Mesothelial cell of epicardium (in vitro differentiated cells): ENCODE results near the gene LRSAM1. TPM values are rescaled to one million over a fixed set of nuclear protein-coding genes. Genes with fewer than 3 reads are reported as not detected.
A peak's percentile ranks its signal among the peaks of the same experiment; 100 is the strongest.

Experiments used
- DNase-seq, 2 experiments: peaks; one replicate each; pipeline ENCODE4 v3.0.0; 2021; ENCODE audit warnings: low spot score in 2 of 2; ENCODE audit not compliant: unreplicated experiment in 2 of 2
- H3K27ac Mint-ChIP-seq: 2 replicates; pipeline ENCODE4 v1.8.0; 2021; ENCODE audit warnings: mixed read lengths
- H3K27me3 Mint-ChIP-seq: 2 replicates; pipeline ENCODE4 v1.8.0; 2021; ENCODE audit warnings: low read depth, mixed read lengths
- H3K36me3 Mint-ChIP-seq: 2 replicates; pipeline ENCODE4 v1.8.0; 2021; ENCODE audit warnings: mixed read lengths
- H3K4me1 Mint-ChIP-seq: 2 replicates; pipeline ENCODE4 v1.8.0; 2021; ENCODE audit warnings: mixed read lengths
- H3K4me3 Mint-ChIP-seq: 2 replicates; pipeline ENCODE4 v1.8.0; 2021; ENCODE audit warnings: mild to moderate bottlenecking, moderate library complexity, mixed read lengths
- H3K9me3 Mint-ChIP-seq: 2 replicates; pipeline ENCODE4 v1.8.0; 2021; ENCODE audit warnings: mixed read lengths
- total RNA-seq: library from RNA; stranded (reverse); gene quantifications from 3 replicates; pipeline ENCODE4 v1.2.1, GENCODE V29; 2021
- TF ChIP-seq, protein P1 (sequence below): fragments of 200-600 bp; sonication (generic); IDR thresholded peaks from one replicate; pipeline ENCODE4 v1.5.0; 2021; ENCODE audit warnings: antibody characterized with exemption; ENCODE audit not compliant: unreplicated experiment

LRSAM1 gene
- total RNA-seq, 1 donor from 2014 or later = 27.4 TPM

DNA sequence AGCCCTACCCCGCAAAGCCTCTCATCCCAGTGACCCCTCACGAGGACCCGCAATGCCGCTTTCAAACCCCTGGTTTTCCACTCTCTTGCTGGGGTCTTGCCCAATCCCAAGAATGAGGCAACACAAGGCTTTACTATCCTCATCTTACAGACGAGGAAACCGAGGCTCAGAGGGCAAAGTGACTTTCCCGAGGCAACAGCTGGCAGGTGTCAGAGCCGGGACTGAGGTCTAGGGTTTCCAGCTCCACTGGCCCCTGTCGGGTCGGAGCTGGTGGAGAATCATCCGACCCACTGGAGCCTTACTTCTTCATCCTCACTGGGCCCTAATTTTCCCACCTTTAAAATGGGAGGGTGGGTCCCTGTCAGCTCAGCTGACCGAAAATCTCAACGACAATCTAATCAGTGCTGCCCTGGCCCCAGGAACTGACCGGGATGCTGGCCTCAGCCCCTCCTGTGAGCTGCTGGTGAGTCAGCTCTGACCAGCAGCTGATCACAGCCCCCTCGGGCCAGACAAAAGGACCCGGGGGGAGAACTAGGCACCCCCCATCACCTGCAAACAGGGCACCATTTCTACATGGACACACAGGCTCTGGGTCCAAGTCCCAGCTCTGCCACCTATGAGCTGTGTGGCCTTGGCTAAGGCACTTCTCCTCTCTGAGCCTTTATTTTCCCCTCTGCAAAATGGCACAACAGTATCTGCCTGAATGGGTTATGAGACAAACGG, 88.1 kb downstream of the LRSAM1 start:
- H3K9me3 Mint-ChIP-seq = no peaks in the 10 kb centered on the region
- H3K36me3 Mint-ChIP-seq = no peaks in the 10 kb centered on the region
- peak overlapping the region; percentile 22 for H3K27ac Mint-ChIP-seq
- peaks cover 23% of the 10 kb centered on the region for H3K4me1 Mint-ChIP-seq
- no peak overlapping the region for H3K4me3 Mint-ChIP-seq
- no peaks in the 10 kb centered on the region for H3K27me3 Mint-ChIP-seq
- TF ChIP-seq, protein P1, sequence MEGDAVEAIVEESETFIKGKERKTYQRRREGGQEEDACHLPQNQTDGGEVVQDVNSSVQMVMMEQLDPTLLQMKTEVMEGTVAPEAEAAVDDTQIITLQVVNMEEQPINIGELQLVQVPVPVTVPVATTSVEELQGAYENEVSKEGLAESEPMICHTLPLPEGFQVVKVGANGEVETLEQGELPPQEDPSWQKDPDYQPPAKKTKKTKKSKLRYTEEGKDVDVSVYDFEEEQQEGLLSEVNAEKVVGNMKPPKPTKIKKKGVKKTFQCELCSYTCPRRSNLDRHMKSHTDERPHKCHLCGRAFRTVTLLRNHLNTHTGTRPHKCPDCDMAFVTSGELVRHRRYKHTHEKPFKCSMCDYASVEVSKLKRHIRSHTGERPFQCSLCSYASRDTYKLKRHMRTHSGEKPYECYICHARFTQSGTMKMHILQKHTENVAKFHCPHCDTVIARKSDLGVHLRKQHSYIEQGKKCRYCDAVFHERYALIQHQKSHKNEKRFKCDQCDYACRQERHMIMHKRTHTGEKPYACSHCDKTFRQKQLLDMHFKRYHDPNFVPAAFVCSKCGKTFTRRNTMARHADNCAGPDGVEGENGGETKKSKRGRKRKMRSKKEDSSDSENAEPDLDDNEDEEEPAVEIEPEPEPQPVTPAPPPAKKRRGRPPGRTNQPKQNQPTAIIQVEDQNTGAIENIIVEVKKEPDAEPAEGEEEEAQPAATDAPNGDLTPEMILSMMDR = no peak
- no peak for DNase-seq

DNA sequence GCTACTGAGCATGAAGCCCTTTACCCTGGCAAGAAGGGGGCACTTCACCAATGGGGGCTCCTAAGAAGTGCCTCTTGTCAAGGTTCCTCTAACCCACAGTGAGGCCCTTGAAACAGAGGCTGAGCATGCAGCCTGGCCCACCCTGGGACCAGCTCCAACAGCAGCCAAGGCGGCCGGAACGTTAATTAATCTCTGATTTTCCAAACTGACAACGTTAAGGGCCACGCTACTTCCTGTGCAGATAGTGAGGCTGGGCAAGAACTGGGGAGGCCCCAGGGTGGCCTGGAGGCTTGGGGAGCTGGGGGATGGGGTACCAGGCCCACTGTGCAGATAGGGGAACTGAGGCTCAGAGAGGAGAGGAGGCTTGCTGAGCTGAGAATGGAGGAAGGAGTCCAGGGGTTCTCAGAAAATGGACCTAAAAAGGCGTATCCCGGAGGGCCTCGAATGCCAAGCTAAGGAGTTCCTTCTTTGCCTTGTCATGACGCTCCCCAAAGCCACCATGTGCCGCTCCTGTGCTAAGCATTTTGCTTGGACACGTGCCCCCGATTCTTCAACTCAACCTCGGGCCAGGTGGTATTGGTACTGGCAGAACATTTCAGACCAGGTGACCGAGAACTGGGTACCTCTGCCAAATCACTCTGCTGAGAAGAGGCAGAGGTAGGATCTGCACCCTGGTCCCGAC, 88.8 kb downstream of the LRSAM1 start:
- Mint-ChIP-seq H3K27ac (peak overlapping the region; percentile 30), H3K4me1 (peaks cover 26% of the 10 kb centered on the region), H3K36me3 (no peaks in the 10 kb centered on the region), H3K4me3 (no peak overlapping the region), H3K27me3 (no peaks in the 10 kb centered on the region), H3K9me3 (no peaks in the 10 kb centered on the region)
- TF ChIP-seq, protein P1 = no peak
- DNase-seq = no peak

DNA sequence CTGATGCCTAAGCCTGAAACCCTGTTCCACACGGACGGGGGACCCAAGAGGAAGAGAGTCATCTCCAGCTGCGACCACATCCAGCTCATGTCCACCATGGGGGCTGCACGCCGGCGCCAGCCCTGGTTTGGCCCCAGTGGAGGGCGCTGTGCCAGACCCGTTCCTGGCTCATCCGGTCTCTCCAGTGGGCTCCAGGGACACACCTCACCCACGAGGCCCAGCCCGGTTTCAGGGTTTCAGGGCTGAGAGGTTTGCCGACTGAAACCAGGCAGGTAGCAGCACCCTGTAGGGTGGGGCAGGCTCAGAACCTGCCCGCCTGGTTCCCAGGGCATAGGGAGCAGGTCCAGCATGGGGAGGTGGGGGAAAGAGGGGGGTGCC, 89.3 kb downstream of the LRSAM1 start:
- DNase-seq = no peak
- Mint-ChIP-seq H3K9me3 (no peaks in the 10 kb centered on the region), H3K27me3 (no peaks in the 10 kb centered on the region), H3K27ac (no peak overlapping the region), H3K36me3 (no peaks in the 10 kb centered on the region), H3K4me3 (no peak overlapping the region), H3K4me1 (peaks cover 29% of the 10 kb centered on the region)
- TF ChIP-seq, protein P1 = no peak

DNA sequence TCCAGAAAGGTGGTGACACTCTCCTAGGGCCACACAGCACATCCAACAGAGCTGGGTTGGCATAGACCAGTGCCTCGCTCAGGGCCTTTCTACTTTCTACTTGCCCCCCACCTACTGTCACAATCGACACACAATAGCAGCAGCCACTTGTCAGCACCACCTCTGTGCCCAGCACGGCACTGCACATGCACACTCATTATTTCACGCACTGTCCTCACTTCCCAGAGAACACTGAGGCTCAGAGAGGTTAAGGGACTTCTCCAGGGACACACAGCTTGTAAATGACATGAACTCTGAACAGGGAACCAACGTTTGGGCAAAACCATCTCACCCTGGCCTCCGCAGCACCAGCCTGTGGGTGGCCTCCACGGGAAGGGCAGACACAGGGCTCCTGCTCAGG, 89.9 kb downstream of the LRSAM1 start:
- H3K4me1 Mint-ChIP-seq = peaks cover 28% of the 10 kb centered on the region
- H3K9me3 Mint-ChIP-seq = no peaks in the 10 kb centered on the region
- TF ChIP-seq, protein P1 = no peak
- H3K4me3 Mint-ChIP-seq = no peak overlapping the region
- no peak overlapping the region for H3K27ac Mint-ChIP-seq
- DNase-seq = no peak
- no peaks in the 10 kb centered on the region for H3K27me3 Mint-ChIP-seq
- H3K36me3 Mint-ChIP-seq = no peaks in the 10 kb centered on the region

DNA sequence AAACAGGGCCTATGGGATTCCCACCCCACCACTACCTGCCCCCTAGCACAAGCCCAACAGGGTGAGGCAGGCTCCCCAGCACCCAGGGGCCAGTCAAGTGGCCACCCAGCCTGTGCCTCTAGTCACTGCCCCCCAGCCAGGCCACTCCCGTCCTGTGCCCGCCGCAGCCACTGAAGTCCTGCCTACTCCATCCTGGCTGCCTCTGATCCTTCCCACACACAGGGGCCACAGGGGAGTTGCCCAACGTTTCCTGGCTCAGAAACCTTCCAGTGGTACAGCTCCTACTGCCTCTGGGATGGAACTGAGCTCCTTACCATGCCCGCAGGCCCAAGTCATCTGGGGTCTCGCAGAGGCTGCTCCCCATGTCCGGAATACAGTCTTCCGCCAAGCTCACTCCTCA, 90.6 kb downstream of the LRSAM1 start:
- TF ChIP-seq, protein P1 = no peak
- H3K27ac Mint-ChIP-seq = peak overlapping the region; percentile 56
- H3K4me3 Mint-ChIP-seq = no peak overlapping the region
- no peaks in the 10 kb centered on the region for H3K9me3 Mint-ChIP-seq
- DNase-seq = no peak
- H3K36me3 Mint-ChIP-seq = no peaks in the 10 kb centered on the region
- no peaks in the 10 kb centered on the region for H3K27me3 Mint-ChIP-seq
- peaks cover 30% of the 10 kb centered on the region for H3K4me1 Mint-ChIP-seq
